Pancreas (tissue), 10 donors: ENCODE data around the gene HNF1A. TPM values are rescaled to one million over a fixed set of nuclear protein-coding genes. Genes with fewer than 3 reads are reported as not detected.

ENCODE experiments used
- ATAC-seq, 4 donors: fragments of 200-7000 bp; cut with Tn5 transposase; one replicate each; pipeline versions ENCODE4 v1.8.0 to v1.9.1; 2020; ENCODE audit warnings: mild to moderate bottlenecking in 4 of 4, moderate library complexity in 4 of 4
- DNase-seq, 6 donors: peaks; one replicate each; pipeline ENCODE4 v3.0.0-alpha.2; 2020
- FAIRE-seq: peaks from 2 replicates; lab custom pipeline; 2012; peaks lifted over from hg19 to GRCh38; lab: Jason Lieb, UNC
- H3K27ac ChIP-seq, 4 donors: fragments of 200-600 bp; sonication (generic); 1 replicate in 3 of 4; 2 replicates in 1 of 4; pipeline versions ENCODE4 v1.5.0 to v1.8.0; 2020
- H3K27me3 ChIP-seq, 4 donors: fragments of 200-600 bp; one replicate each; pipeline ENCODE4 v1.8.0; 2021
- H3K36me3 ChIP-seq, 3 donors: fragments of 200-600 bp; sonication (generic) in 1 of 3; one replicate each; pipeline versions ENCODE4 v1.5.0 to v1.8.0; 2020 to 2021
- H3K4me1 ChIP-seq, 3 donors: fragments of 200-600 bp; one replicate each; pipeline ENCODE4 v1.8.0; 2021
- H3K4me3 ChIP-seq, 4 donors: fragments of 200-600 bp; sonication (generic) in 2 of 4; one replicate each; pipeline versions ENCODE4 v1.5.0 to v1.8.0; 2020 to 2021
- H3K9me3 ChIP-seq, 4 donors: fragments of 200-600 bp; one replicate each; pipeline ENCODE4 v1.8.0; 2021
- CTCF ChIP-seq, 4 donors: fragments of 200-600 bp; sonication (generic) in 3 of 4; IDR thresholded peaks; one replicate each; pipeline versions ENCODE4 v1.5.0 to v1.8.0; 2021; ENCODE audit warnings: antibody characterized with exemption in 4 of 4
- WGBS, 2 donors: extraction: QIAGEN DNeasy Blood & Tissue Kit; methylation state at CpG; one replicate each; pipeline ENCODE4 v1.1.7; 2013; 5-methylcytosine and 5-hydroxymethylcytosine counted together
- intact Hi-C, 3 donors: fragments of 100-400 bp; cut with DNase I; formaldehyde crosslinking; loops; one replicate each; pipeline versions ENCODE4 v1.11.1 to v1.14.2; 2022
- polyA plus RNA-seq, 2 donors: library from polyadenylated mRNA; stranded (reverse); fragments of 200-250 nt; gene quantifications; one replicate each; pipeline ENCODE4 v1.2.3, GENCODE V29; 2013
- total RNA-seq, 6 donors: library from RNA; stranded (reverse); fragmentation: NEBNext Ultra II Directional in 4 of 6; extraction: Animal tissue kit (Norgen Biotek cat#: 25700) in 4 of 6; gene quantifications; one replicate each; pipeline versions ENCODE4 v1.2.1 to v1.2.4, GENCODE V29; 2021 to 2023
- donor health status: healthy with polysubstance abuse.
- donor health status: DM: no; HTN: no; CAD: no; lungs with moderate emphysema.
- donor health status: DM: no; HTN: no; CAD: no.
- donor health status: control.
- donor health status: control.
- donor health status: Bipolar disorder and iron deficiency.
- donor health status: DM: yes; HTN: yes; CAD: no.
- donor health status: DM: no; HTN: no; CAD: no.
- donor health status: DM: no; HTN: no; CAD: no.
- donor health status: DM: yes; HTN: yes; CAD: no.

Gene HNF1A
- total and polyA plus RNA-seq, 8 donors = 4.9 to 17.2 (median 7.8) TPM

- WGBS, 2 donors = 64 to 65% methylated on average over 4 of the region's 4 CpGs
- no peak for TF ChIP-seq CTCF (IDR thresholded peaks at IDR 0.05)
- no peaks in the 10 kb centered on the region for H3K27me3 ChIP-seq
- no peaks in the 10 kb centered on the region for H3K9me3 ChIP-seq
- no peak overlapping the region for H3K4me3 ChIP-seq
- no peak for FAIRE-seq
- ATAC-seq = peak in 1 of 4 donors; percentile 4
- H3K4me1 ChIP-seq = peaks cover 11 to 21% (median 17%) of the 10 kb centered on the region in 3 donors
- no peaks in the 10 kb centered on the region for H3K36me3 ChIP-seq
- DNase-seq = no peak
- intact Hi-C loops = no loop called here
- H3K27ac ChIP-seq = peak overlapping the region in 2 of 4 donors; percentile 72 to 82
Measured at GRCh38 chr12:120983759-120984158, 5.4 kb downstream of the HNF1A start.

GRCh38 chr12:120984351-120984898, 6.1 kb downstream of the HNF1A start:
- DNase-seq = peak in 2 of 6 donors; percentile 76 to 81

GRCh38 chr12:120988234-120988633, 9.9 kb downstream of the HNF1A start:
- ATAC-seq = no peak

More at GRCh38 chr12:120984351-120984898, 6.1 kb downstream of the HNF1A start:
- H3K27ac ChIP-seq = peak overlapping the region in 2 of 4 donors; percentile 72 to 82
- no peaks in the 10 kb centered on the region for H3K9me3 ChIP-seq
- peak; percentile 70 to 81 (median 76) for ATAC-seq
- H3K4me1 ChIP-seq = peaks cover 11 to 21% (median 17%) of the 10 kb centered on the region in 3 donors
- WGBS, 2 donors = 19 to 29% methylated on average over 3 of the region's 3 CpGs
- H3K4me3 ChIP-seq = no peak overlapping the region
- H3K36me3 ChIP-seq = no peaks in the 10 kb centered on the region
- intact Hi-C loops = no loop called here
- TF ChIP-seq CTCF (IDR thresholded peaks at IDR 0.05) = no peak
- FAIRE-seq = no peak
- no peaks in the 10 kb centered on the region for H3K27me3 ChIP-seq

GRCh38 chr12:120988658-120989057, 10.3 kb downstream of the HNF1A start:
- peak in 2 of 6 donors; percentile 48 to 55 for DNase-seq
- intact Hi-C loops = no loop called here
- no peak for ATAC-seq

More at GRCh38 chr12:120988234-120988633, 9.9 kb downstream of the HNF1A start:
- intact Hi-C loops = no loop called here
- Histone ChIP-seq H3K4me3 (no peak overlapping the region), H3K27ac (no peak overlapping the region), H3K9me3 (no peaks in the 10 kb centered on the region), H3K4me1 (peaks cover 6 to 10% (median 7%) of the 10 kb centered on the region in 3 donors), H3K27me3 (no peaks in the 10 kb centered on the region), H3K36me3 (no peaks in the 10 kb centered on the region)
- no peak for TF ChIP-seq CTCF (IDR thresholded peaks at IDR 0.05)
- no peak for DNase-seq
- no peak for FAIRE-seq
- 94 to 95% methylated on average over 4 of the region's 4 CpGs for WGBS, 2 donors

More at GRCh38 chr12:120988658-120989057, 10.3 kb downstream of the HNF1A start:
- no peak for TF ChIP-seq CTCF (IDR thresholded peaks at IDR 0.05)
- WGBS, 2 donors = 94 to 95% methylated on average over 17 of the region's 17 CpGs
- H3K27me3 ChIP-seq = no peaks in the 10 kb centered on the region
- no peaks in the 10 kb centered on the region for H3K9me3 ChIP-seq
- H3K36me3 ChIP-seq = no peaks in the 10 kb centered on the region
- peaks cover 6 to 10% (median 7%) of the 10 kb centered on the region in 3 donors for H3K4me1 ChIP-seq
- no peak overlapping the region for H3K4me3 ChIP-seq
- FAIRE-seq = no peak
- H3K27ac ChIP-seq = no peak overlapping the region
